Upper lobe of left lung (tissue), 4 donors: Measurements from ENCODE around the gene GLOD4.

Source experiments
- POLR2A ChIP-seq, 4 donors: fragments of 450-650 bp; IDR thresholded peaks; one replicate each; pipeline ENCODE4 v1.5.1; 2016 to 2017; ENCODE audit warnings: antibody characterized with exemption in 4 of 4, mild to moderate bottlenecking in 2 of 4
- TF ChIP-seq, protein P1 (sequence below), 6 experiments: fragments of 450-650 bp in 4 of 6; fragments of 200-600 bp in 2 of 6; sonication (generic) in 2 of 6; IDR thresholded peaks; one replicate each; pipeline ENCODE4 v1.5.1; 2016 to 2019; ENCODE audit warnings: antibody characterized with exemption in 6 of 6

DNA sequence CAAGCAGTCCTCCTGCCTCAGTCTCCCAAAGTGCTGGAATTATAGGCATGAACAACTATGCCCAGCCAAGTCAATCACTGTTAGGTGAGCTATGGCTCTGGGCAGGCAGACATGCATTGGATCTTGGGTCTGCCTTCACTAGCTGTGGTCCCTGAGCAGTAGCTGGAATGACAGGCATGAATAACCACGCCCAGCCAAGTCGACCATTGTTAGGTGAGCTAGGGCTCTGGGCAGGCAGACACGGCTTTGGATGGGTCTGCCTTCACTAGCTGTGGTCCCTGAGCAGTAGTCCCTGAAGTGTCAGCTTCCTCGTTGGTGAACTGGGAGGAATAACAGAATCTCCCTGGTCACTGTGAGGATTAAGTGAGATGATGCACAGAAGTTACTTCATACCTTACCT lies 6.5 kb upstream of the GLOD4 start:
- TF ChIP-seq, protein P1, sequence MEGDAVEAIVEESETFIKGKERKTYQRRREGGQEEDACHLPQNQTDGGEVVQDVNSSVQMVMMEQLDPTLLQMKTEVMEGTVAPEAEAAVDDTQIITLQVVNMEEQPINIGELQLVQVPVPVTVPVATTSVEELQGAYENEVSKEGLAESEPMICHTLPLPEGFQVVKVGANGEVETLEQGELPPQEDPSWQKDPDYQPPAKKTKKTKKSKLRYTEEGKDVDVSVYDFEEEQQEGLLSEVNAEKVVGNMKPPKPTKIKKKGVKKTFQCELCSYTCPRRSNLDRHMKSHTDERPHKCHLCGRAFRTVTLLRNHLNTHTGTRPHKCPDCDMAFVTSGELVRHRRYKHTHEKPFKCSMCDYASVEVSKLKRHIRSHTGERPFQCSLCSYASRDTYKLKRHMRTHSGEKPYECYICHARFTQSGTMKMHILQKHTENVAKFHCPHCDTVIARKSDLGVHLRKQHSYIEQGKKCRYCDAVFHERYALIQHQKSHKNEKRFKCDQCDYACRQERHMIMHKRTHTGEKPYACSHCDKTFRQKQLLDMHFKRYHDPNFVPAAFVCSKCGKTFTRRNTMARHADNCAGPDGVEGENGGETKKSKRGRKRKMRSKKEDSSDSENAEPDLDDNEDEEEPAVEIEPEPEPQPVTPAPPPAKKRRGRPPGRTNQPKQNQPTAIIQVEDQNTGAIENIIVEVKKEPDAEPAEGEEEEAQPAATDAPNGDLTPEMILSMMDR (IDR thresholded peaks at IDR 0.05), result no peak
- TF ChIP-seq POLR2A (IDR thresholded peaks at IDR 0.05), result no peak
